NCI-H524 (cell line): Measurements from ENCODE around the gene LYRM4.
A peak's percentile ranks its signal among the peaks of the same experiment; 100 is the strongest.

Source experiments
- DNase-seq, 2 experiments: peaks; one replicate each; lab custom pipeline; 2025; lab: John Stamatoyannopoulos, UW

Gene LYRM4

GRCh38 chr6:5146398-5146797 is 114.4 kb downstream of the LYRM4 start:
- no peak for DNase-seq

GRCh38 chr6:5143634-5144311 is 117.0 kb downstream of the LYRM4 start:
- peak; percentile 35 to 73 for DNase-seq

GRCh38 chr6:5142915-5143314 is 117.8 kb downstream of the LYRM4 start:
- DNase-seq = no peak

- no peak for DNase-seq
Measured at GRCh38 chr6:5142131-5142530, 118.6 kb downstream of the LYRM4 start.

- DNase-seq = no peak
Measured at GRCh38 chr6:5141046-5141445, 119.7 kb downstream of the LYRM4 start.

GRCh38 chr6:5139828-5140771 is 120.7 kb downstream of the LYRM4 start:
- DNase-seq = no peak

GRCh38 chr6:5138995-5139827 is 121.5 kb downstream of the LYRM4 start:
- DNase-seq = no peak

- DNase-seq = no peak
Measured at GRCh38 chr6:5136851-5137250, 123.9 kb downstream of the LYRM4 start.

GRCh38 chr6:5135788-5136376 is 124.9 kb downstream of the LYRM4 start:
- peak; percentile 46 to 47 for DNase-seq

GRCh38 chr6:5133943-5134342 is 126.8 kb downstream of the LYRM4 start:
- DNase-seq = no peak

- DNase-seq = no peak
Measured at GRCh38 chr6:5132731-5133130, 128.0 kb downstream of the LYRM4 start.

- DNase-seq = no peak
Measured at GRCh38 chr6:5130135-5130866, 130.4 kb downstream of the LYRM4 start.

GRCh38 chr6:5128351-5128750 is 132.4 kb downstream of the LYRM4 start:
- peak in 1 of 2 experiments; percentile 4 for DNase-seq

- DNase-seq = no peak
Measured at GRCh38 chr6:5127106-5127687, 133.6 kb downstream of the LYRM4 start.

GRCh38 chr6:5126214-5126613 is 134.5 kb downstream of the LYRM4 start:
- DNase-seq = no peak

GRCh38 chr6:5125152-5126006 is 135.4 kb downstream of the LYRM4 start:
- DNase-seq = no peak

GRCh38 chr6:5124526-5124925 is 136.2 kb downstream of the LYRM4 start:
- DNase-seq = no peak

GRCh38 chr6:5123296-5124143 is 137.2 kb downstream of the LYRM4 start:
- no peak for DNase-seq
